Cardiac muscle cell (in vitro differentiated cells and primary cell): ENCODE data around the gene SEMA3D. TPM values are rescaled to one million over a fixed set of nuclear protein-coding genes. Genes with fewer than 3 reads are reported as not detected.

Experiments
- DNase-seq, 2 donors: peaks; one replicate each; pipeline versions ENCODE4 v3.0.0 to v3.0.0-alpha.2; 2010 to 2017; ENCODE audit warnings: low read depth in 1 of 2, low spot score in 1 of 2
- H3K27ac ChIP-seq: fragments of 200-600 bp; sonication (generic); 2 replicates; pipeline ENCODE4 v1.5.1; 2016
- H3K27me3 ChIP-seq: fragments of 200-600 bp; sonication (generic); 2 replicates; pipeline ENCODE4 v1.6.0; 2016; ENCODE audit warnings: control low read depth
- H3K36me3 ChIP-seq: fragments of 200-600 bp; sonication (generic); 2 replicates; pipeline ENCODE4 v1.5.1; 2016; ENCODE audit warnings: control low read depth
- H3K4me1 ChIP-seq: fragments of 200-600 bp; sonication (generic); 2 replicates; pipeline ENCODE4 v1.8.1; 2017; ENCODE audit warnings: low read depth, mild to moderate bottlenecking, mixed run types
- H3K4me3 ChIP-seq: fragments of 200-600 bp; sonication (generic); 2 replicates; pipeline ENCODE4 v1.5.1; 2016; ENCODE audit warnings: mild to moderate bottlenecking
- H3K9me3 ChIP-seq: fragments of 200-600 bp; sonication (generic); 2 replicates; pipeline ENCODE4 v1.5.1; 2017; ENCODE audit warnings: low read depth, mild to moderate bottlenecking, control low read depth
- CTCF ChIP-seq: IDR thresholded peaks from 2 replicates; pipeline ENCODE4 v1.5.1; 2012; ENCODE audit warnings: low read depth, mild to moderate bottlenecking, low read length
- polyA plus RNA-seq: library from polyadenylated mRNA; unstranded; fragments of >200 nt; fragmentation: Nextera tagmentation; extraction: Ambion mirVana; gene quantifications from 2 replicates; pipeline ENCODE4 v1.2.1, GENCODE V29; 2016
- total RNA-seq: library from RNA; depleted of rRNA; stranded (reverse); fragments of >200 nt; gene quantifications from 2 replicates; pipeline ENCODE4 v1.2.3, GENCODE V29; 2016

SEMA3D gene
- total and polyA plus RNA-seq, 2 experiments from 2014 or later: 2.1 to 3.7 TPM

GRCh38 chr7:84948634-84949033 lies 238.2 kb downstream of the SEMA3D start:
- H3K27me3 ChIP-seq: no peaks in the 10 kb centered on the region
- H3K4me1 ChIP-seq: peaks cover 3% of the 10 kb centered on the region
- H3K27ac ChIP-seq: no peak overlapping the region
- no peak overlapping the region for H3K4me3 ChIP-seq
- peak in 1 of 2 donors; percentile 21 for DNase-seq
- H3K9me3 ChIP-seq: no peaks in the 10 kb centered on the region
- H3K36me3 ChIP-seq: no peaks in the 10 kb centered on the region
- TF ChIP-seq CTCF: no peak

- Histone ChIP-seq H3K4me3 (no peak overlapping the region), H3K27me3 (no peaks in the 10 kb centered on the region), H3K27ac (no peak overlapping the region), H3K9me3 (no peaks in the 10 kb centered on the region), H3K4me1 (no peaks in the 10 kb centered on the region), H3K36me3 (no peaks in the 10 kb centered on the region)
- no peak for DNase-seq
- TF ChIP-seq CTCF: no peak
Measured at GRCh38 chr7:84946549-84946948, 240.3 kb downstream of the SEMA3D start.
